WTC11 (cell line): ENCODE data around the gene NTN3. TPM values are rescaled to one million over a fixed set of nuclear protein-coding genes. Genes with fewer than 3 reads are reported as not detected.

Experiments
- ATAC-seq: fragments of 200-7000 bp; cut with Tn5 transposase; 2 replicates; pipeline ENCODE4 v1.10.0; 2021; ENCODE audit warnings: mild to moderate bottlenecking, moderate library complexity
- CTCF ChIA-PET: fragments of 300-600 bp; sonication (Branson Sonifier 250); formaldehyde crosslinking; loops from one replicate; lab custom pipeline; 2021; ENCODE audit warnings: antibody characterized with exemption; lab: Charles Lee
- POLR2A ChIA-PET: fragments of 350-600 bp; sonication (Branson Sonifier 250); formaldehyde crosslinking; loops from one replicate; lab custom pipeline; 2021; ENCODE audit warnings: antibody characterized with exemption; lab: Charles Lee
- DNase-seq: peaks from one replicate; pipeline ENCODE4 v3.0.0; 2021; ENCODE audit warnings: low spot score
- H3K27ac Mint-ChIP-seq: 2 replicates; pipeline ENCODE4 v1.8.0; 2021; ENCODE audit warnings: mixed read lengths
- H3K27me3 Mint-ChIP-seq: 2 replicates; pipeline ENCODE4 v1.8.0; 2021; ENCODE audit warnings: low read depth, mild to moderate bottlenecking, moderate library complexity, mixed read lengths
- H3K36me3 Mint-ChIP-seq: 2 replicates; pipeline ENCODE4 v1.8.0; 2021; ENCODE audit warnings: mixed read lengths
- H3K4me1 Mint-ChIP-seq: 2 replicates; pipeline ENCODE4 v1.8.0; 2022; ENCODE audit warnings: mixed read lengths
- H3K4me3 Mint-ChIP-seq: 2 replicates; pipeline ENCODE4 v1.8.0; 2021; ENCODE audit warnings: mild to moderate bottlenecking, moderate library complexity, mixed read lengths
- H3K9me3 Mint-ChIP-seq: 2 replicates; pipeline ENCODE4 v1.8.0; 2021; ENCODE audit warnings: mixed read lengths
- ATF1 ChIP-seq: sonication (generic); formaldehyde crosslinking; IDR thresholded peaks from 2 replicates; pipeline ENCODE4 v1.8.1; 2023; ENCODE audit warnings: mild to moderate bottlenecking, moderate library complexity, missing genetic modification reagents
- ATF2 ChIP-seq: sonication (generic); formaldehyde crosslinking; IDR thresholded peaks from 2 replicates; pipeline ENCODE4 v1.8.1; 2022; ENCODE audit warnings: low read depth, missing genetic modification reagents, borderline replicate concordance
- E2F4 ChIP-seq: sonication (generic); formaldehyde crosslinking; IDR thresholded peaks from 2 replicates; pipeline ENCODE4 v1.8.1; 2022; ENCODE audit warnings: low read depth, mild to moderate bottlenecking, moderate library complexity, missing genetic modification reagents, borderline replicate concordance
- GABPB1 ChIP-seq: sonication (generic); formaldehyde crosslinking; IDR thresholded peaks from 2 replicates; pipeline ENCODE4 v1.8.1; 2023; ENCODE audit warnings: mild to moderate bottlenecking, missing genetic modification reagents
- GRHL2 ChIP-seq: fragments of 250-450 bp; sonication (Bioruptor Pico); IDR thresholded peaks from 2 replicates; pipeline ENCODE4 v1.8.0; 2022; ENCODE audit warnings: mild to moderate bottlenecking, moderate library complexity; ENCODE audit not compliant: insufficient replicate concordance, severe bottlenecking
- GTF2I ChIP-seq: fragments of 250-450 bp; sonication (Bioruptor Pico); conservative IDR thresholded peaks from 2 replicates; pipeline ENCODE4 v1.4.0; 2021; ENCODE audit warnings: mild to moderate bottlenecking
- IRF1 ChIP-seq: sonication (generic); formaldehyde crosslinking; IDR thresholded peaks from 2 replicates; pipeline ENCODE4 v1.8.0; 2023; ENCODE audit warnings: missing genetic modification reagents
- JUN ChIP-seq: sonication (generic); formaldehyde crosslinking; IDR thresholded peaks from 2 replicates; pipeline ENCODE4 v1.8.0; 2023; ENCODE audit warnings: mild to moderate bottlenecking, missing genetic modification reagents
- NFE2L1 ChIP-seq: sonication (generic); formaldehyde crosslinking; IDR thresholded peaks from 2 replicates; pipeline ENCODE4 v1.8.1; 2023; ENCODE audit warnings: missing genetic modification reagents
- OVOL2 ChIP-seq: fragments of 250-450 bp; sonication (Bioruptor Pico); IDR thresholded peaks from 2 replicates; pipeline ENCODE4 v1.9.0; 2021; ENCODE audit warnings: mild to moderate bottlenecking, borderline replicate concordance
- TCF7 ChIP-seq: sonication (generic); formaldehyde crosslinking; IDR thresholded peaks from 2 replicates; pipeline ENCODE4 v1.8.0; 2022; ENCODE audit warnings: mild to moderate bottlenecking, low read depth, missing genetic modification reagents, moderate library complexity
- TEAD4 ChIP-seq: sonication (generic); formaldehyde crosslinking; IDR thresholded peaks from 2 replicates; pipeline ENCODE4 v1.8.0; 2022; ENCODE audit warnings: mild to moderate bottlenecking, missing genetic modification reagents
- ZBTB21 ChIP-seq: sonication (generic); formaldehyde crosslinking; IDR thresholded peaks from 2 replicates; pipeline ENCODE4 v1.8.1; 2023; ENCODE audit warnings: mild to moderate bottlenecking, missing genetic modification reagents, borderline replicate concordance
- ZNF232 ChIP-seq: sonication (generic); formaldehyde crosslinking; IDR thresholded peaks from 2 replicates; pipeline ENCODE4 v1.8.0; 2022; ENCODE audit warnings: mild to moderate bottlenecking, missing genetic modification reagents
- ZNF396 ChIP-seq: fragments of 250-450 bp; sonication (Bioruptor Pico); IDR thresholded peaks from 2 replicates; pipeline ENCODE4 v1.8.0; 2021; ENCODE audit warnings: mild to moderate bottlenecking, moderate library complexity, borderline replicate concordance
- total RNA-seq: library from RNA; stranded (reverse); gene quantifications from 3 replicates; pipeline ENCODE4 v1.2.3, GENCODE V29; 2021
- TF ChIP-seq, protein P1 (sequence below): fragments of 250-450 bp; sonication (Bioruptor Pico); IDR thresholded peaks from 2 replicates; pipeline ENCODE4 v2.1.2; 2022; ENCODE audit warnings: mild to moderate bottlenecking, moderate library complexity
- TF ChIP-seq, protein P2 (sequence below): sonication (generic); formaldehyde crosslinking; IDR thresholded peaks from 2 replicates; pipeline ENCODE4 v1.8.1; 2022; ENCODE audit warnings: mild to moderate bottlenecking, missing genetic modification reagents, moderate library complexity, borderline replicate concordance

Gene NTN3
- total RNA-seq, 1 experiment from 2014 or later: 0.92 TPM

GRCh38 chr16:2483939-2484897 is 13.1 kb downstream of the NTN3 start (continued):
- TF ChIP-seq GTF2I (CRISPR knock-in tag): no peak
- TF ChIP-seq ATF2 (CRISPR knock-in tag): no peak
- no peak for TF ChIP-seq OVOL2 (CRISPR knock-in tag)
- TF ChIP-seq E2F4: no peak

DNA sequence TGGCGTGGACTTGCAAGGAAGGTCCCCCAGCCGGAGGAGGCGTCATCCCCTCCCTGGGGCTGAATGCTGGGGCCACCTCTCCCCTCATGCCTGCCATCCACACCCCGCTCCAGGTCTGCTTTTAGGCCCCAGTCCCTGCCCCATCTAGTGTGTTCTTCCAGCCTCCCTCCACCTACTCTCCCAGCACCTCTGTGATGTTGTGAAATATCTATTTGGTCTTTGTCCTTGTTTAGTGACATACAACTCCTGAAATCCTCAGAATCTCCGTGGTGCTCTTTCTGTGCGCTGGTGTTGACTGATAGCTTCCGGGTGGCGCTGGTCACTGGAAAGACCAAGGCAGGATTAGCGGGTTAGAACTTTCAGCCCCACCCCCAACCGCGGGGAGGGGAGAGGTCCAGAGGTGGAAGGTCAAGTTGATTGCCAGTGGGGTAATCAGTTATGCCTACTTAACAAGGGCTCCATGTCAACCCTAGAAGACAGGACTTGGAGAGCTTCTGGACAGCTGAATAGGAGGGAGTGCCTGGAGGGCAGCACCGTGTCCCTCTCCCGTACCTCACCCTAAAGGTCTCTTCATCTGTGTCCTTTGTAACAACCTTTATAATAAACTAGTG is 13.9 kb downstream of the NTN3 start:
- peak overlapping the region; percentile 50; the same call in 1 of the 2 replicates for H3K27ac Mint-ChIP-seq
- ChIA-PET POLR2A (no interaction called here), CTCF (interaction anchor here (2.2 kb wide), 1 partner anchor 16 kb away, joined by 14 read pairs; no protein-coding TSS in a partner anchor)

DNA sequence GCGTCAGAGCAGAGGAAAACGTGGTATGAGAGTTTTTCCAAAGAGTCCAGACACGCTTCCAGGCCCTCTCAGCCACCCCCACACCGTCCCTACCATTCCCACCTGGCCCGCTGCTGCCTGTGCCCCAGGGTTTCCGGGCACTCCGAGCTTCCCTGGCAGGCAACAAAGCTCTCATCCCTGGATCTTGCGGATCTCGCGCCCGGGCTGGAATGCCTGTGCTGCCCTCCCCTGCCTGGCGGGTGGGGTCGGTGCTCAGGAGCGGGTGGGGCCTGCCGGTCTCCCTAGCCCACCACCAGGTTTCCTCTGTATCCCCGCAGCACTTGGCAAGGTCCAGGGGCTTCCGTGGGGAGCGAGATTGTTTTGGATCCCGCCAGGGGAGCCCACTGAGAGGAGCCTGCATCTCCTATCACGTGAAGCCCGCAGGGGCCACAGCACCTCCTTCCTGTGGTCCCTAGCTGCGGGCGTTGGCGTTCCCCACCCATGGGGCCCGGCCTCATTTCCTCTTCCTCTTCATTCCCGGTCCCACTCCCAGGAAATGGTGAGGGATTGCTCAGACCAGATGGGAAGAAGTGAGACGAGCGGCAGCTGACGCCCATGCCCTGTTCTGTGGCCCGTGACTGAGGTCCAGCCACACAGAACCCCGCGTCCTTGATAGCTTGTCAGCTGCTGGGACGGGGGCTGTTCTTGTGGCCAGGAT is 14.9 kb downstream of the NTN3 start:
- H3K9me3 Mint-ChIP-seq: no peaks in the 10 kb centered on the region
- ATAC-seq: no peak
- no peak for DNase-seq
- H3K27me3 Mint-ChIP-seq: no peaks in the 10 kb centered on the region; the same call in 1 of the 2 replicates
- ChIA-PET POLR2A (interaction anchor here (0.5 kb wide), 1 partner anchor 173 kb away, joined by 3 read pairs; no protein-coding TSS in a partner anchor), CTCF (interaction anchor here (0.7 to 2.2 kb wide), 3 partner anchors 11 to 28 kb away, joined by 3 to 14 read pairs (median 6); partner anchors contain the start of gene TBC1D24)
- H3K4me1 Mint-ChIP-seq: 0 out of 2 replicates have a peak, but pooled peaks cover 4% of the 10 kb centered on the region
- TF ChIP-seq, protein P1, sequence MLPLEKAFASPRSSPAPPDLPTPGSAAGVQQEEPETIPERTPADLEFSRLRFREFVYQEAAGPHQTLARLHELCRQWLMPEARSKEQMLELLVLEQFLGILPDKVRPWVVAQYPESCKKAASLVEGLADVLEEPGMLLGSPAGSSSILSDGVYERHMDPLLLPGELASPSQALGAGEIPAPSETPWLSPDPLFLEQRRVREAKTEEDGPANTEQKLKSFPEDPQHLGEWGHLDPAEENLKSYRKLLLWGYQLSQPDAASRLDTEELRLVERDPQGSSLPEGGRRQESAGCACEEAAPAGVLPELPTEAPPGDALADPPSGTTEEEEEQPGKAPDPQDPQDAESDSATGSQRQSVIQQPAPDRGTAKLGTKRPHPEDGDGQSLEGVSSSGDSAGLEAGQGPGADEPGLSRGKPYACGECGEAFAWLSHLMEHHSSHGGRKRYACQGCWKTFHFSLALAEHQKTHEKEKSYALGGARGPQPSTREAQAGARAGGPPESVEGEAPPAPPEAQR (CRISPR knock-in tag): no peak
- TF ChIP-seq GRHL2 (CRISPR knock-in tag) (no peak), JUN (CRISPR knock-in tag) (no peak), ATF1 (no peak), IRF1 (CRISPR knock-in tag) (no peak), TEAD4 (CRISPR knock-in tag) (no peak), TCF7 (CRISPR knock-in tag) (no peak), GABPB1 (CRISPR knock-in tag) (no peak), ZNF396 (CRISPR knock-in tag) (no peak), ZBTB21 (CRISPR knock-in tag) (no peak), NFE2L1 (CRISPR knock-in tag) (no peak), ZNF232 (no peak)
- TF ChIP-seq, protein P2, sequence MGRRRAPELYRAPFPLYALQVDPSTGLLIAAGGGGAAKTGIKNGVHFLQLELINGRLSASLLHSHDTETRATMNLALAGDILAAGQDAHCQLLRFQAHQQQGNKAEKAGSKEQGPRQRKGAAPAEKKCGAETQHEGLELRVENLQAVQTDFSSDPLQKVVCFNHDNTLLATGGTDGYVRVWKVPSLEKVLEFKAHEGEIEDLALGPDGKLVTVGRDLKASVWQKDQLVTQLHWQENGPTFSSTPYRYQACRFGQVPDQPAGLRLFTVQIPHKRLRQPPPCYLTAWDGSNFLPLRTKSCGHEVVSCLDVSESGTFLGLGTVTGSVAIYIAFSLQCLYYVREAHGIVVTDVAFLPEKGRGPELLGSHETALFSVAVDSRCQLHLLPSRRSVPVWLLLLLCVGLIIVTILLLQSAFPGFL: no peak
- no peak overlapping the region for H3K4me3 Mint-ChIP-seq
- H3K36me3 Mint-ChIP-seq: no peaks in the 10 kb centered on the region
- no peak overlapping the region; the same call in 1 of the 2 replicates for H3K27ac Mint-ChIP-seq

More for the DNA sequence above, 13.9 kb downstream of the NTN3 start:
- TF ChIP-seq ZNF396 (CRISPR knock-in tag) (no peak), GABPB1 (CRISPR knock-in tag) (peak; percentile 49; the same call in 1 of the 2 replicates)
- Mint-ChIP-seq H3K4me1 (0 out of 2 replicates have a peak, but pooled peaks cover 4% of the 10 kb centered on the region), H3K27me3 (no peaks in the 10 kb centered on the region; the same call in 1 of the 2 replicates), H3K4me3 (no peak overlapping the region), H3K9me3 (no peaks in the 10 kb centered on the region), H3K36me3 (no peaks in the 10 kb centered on the region)
- DNase-seq: no peak
- ATAC-seq: no peak
